ENCODE results near the gene AKAP6.

DNA sequence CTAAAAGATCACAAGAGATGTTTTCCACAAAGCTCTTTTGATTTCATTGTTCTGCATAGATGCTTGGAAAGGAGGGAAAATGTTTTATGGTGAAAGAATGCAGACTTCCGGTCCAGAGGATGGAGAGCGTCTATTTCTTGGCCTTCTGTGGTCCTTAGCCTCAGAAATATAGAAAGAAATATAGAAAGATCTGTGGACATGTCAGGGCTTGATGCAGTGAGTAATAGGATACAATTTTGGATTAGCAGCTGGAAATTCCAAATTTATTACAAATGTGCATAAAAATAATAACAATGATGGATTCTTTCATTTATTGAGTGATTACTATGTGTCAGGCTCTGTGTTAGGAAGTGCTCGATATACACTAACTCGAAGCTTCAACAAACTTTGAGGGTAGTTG lies 20.2 kb downstream of the AKAP6 start:
- TF ChIP-seq POLR2AphosphoS5 (IDR thresholded peaks at IDR 0.05; ENCODE audit: low read depth, low read length) (no peak), SPI1 (IDR thresholded peaks at IDR 0.05; ENCODE audit: low read depth, low read length) (no peak), POLR2A (IDR thresholded peaks at IDR 0.05; ENCODE audit: low read depth, low read length) (no peak)

Measured in GM12891 (cell line).